ENCODE data around the gene ADGRV1.

DNA sequence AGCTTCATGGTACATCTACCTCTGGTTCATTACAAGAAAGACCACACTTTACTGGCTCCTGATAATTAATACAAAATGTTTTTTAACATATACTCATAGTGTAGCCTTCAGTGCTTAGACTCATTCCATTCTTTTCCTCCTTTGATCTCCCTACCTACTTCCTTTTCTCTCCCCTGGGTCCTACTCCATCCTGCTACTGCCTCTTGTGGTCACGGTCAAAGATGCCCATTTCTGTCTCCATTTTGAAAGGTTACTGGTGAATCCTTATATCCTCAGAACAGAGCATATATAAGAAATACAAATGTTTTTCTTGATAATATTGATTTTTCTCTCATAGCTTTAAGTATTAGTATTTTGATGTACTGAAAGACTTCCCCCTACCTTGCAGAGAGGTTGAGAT lies 448.7 kb downstream of the ADGRV1 start:
- TF ChIP-seq POLR2A (IDR thresholded peaks at IDR 0.05) (no peak), EP300 (IDR thresholded peaks at IDR 0.05) (no peak)
- TF ChIP-seq, protein P1, sequence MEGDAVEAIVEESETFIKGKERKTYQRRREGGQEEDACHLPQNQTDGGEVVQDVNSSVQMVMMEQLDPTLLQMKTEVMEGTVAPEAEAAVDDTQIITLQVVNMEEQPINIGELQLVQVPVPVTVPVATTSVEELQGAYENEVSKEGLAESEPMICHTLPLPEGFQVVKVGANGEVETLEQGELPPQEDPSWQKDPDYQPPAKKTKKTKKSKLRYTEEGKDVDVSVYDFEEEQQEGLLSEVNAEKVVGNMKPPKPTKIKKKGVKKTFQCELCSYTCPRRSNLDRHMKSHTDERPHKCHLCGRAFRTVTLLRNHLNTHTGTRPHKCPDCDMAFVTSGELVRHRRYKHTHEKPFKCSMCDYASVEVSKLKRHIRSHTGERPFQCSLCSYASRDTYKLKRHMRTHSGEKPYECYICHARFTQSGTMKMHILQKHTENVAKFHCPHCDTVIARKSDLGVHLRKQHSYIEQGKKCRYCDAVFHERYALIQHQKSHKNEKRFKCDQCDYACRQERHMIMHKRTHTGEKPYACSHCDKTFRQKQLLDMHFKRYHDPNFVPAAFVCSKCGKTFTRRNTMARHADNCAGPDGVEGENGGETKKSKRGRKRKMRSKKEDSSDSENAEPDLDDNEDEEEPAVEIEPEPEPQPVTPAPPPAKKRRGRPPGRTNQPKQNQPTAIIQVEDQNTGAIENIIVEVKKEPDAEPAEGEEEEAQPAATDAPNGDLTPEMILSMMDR (IDR thresholded peaks at IDR 0.05) = no peak

Measured in tibial nerve (tissue), 4 donors.